A549 (cell line): ENCODE measurements around the gene OVOL1. TPM values are rescaled to one million over a fixed set of nuclear protein-coding genes. Genes with fewer than 3 reads are reported as not detected.
"Not testable (repeated sequence)": the region's sequence is repeated elsewhere in the genome, so short reads cannot be mapped to it uniquely, and the experiment has no call there.

ENCODE experiments used
- ATAC-seq, 2 experiments: fragments of 200-7000 bp in 1 of 2; fragments of >200 bp in 1 of 2; cut with Nextera tagmentation in 1 of 2; cut with Tn5 transposase in 1 of 2; 3 replicates each; pipeline versions ENCODE4 v1.8.0 to v1.9.1; 2018 to 2020; ENCODE audit warnings: mild to moderate bottlenecking in 1 of 2, moderate library complexity in 1 of 2
- CTCF ChIA-PET: fragments of 300-600 bp; sonication (Branson Sonifier 250); formaldehyde crosslinking; extraction: SDS; loops from one replicate; lab custom pipeline; 2021; ENCODE audit warnings: antibody characterized with exemption, inconsistent platforms; lab: Yijun Ruan, JAX
- POLR2A ChIA-PET: fragments of 350-600 bp; formaldehyde crosslinking; extraction: SDS; loops from one replicate; lab custom pipeline; 2021; ENCODE audit warnings: antibody characterized with exemption, inconsistent platforms; lab: Yijun Ruan, JAX
- DNase-seq, 2 experiments: peaks; one replicate each; pipeline versions ENCODE4 v3.0.0 to v3.0.0-alpha.2; 2011 to 2016; ENCODE audit warnings: low read depth in 1 of 2, low spot score in 1 of 2
- FAIRE-seq: peaks from 2 replicates; lab custom pipeline; 2011; peaks lifted over from hg19 to GRCh38; lab: Jason Lieb, UNC
- H3K27ac ChIP-seq, 2 experiments: fragments of >200 bp; sonication (Bioruptor Twin); formaldehyde crosslinking; 3 replicates each; pipeline ENCODE4 v1.5.1; 2016 to 2017
- H3K4me1 ChIP-seq: fragments of >200 bp; sonication (Bioruptor Twin); formaldehyde crosslinking; 3 replicates; pipeline ENCODE4 v1.6.1; 2016
- H3K4me2 ChIP-seq: fragments of >200 bp; sonication (Bioruptor Twin); formaldehyde crosslinking; 3 replicates; pipeline ENCODE4 v1.6.1; 2016
- H3K4me3 ChIP-seq: fragments of >200 bp; sonication (Bioruptor Twin); formaldehyde crosslinking; 3 replicates; pipeline ENCODE4 v1.5.1; 2016
- H3K9me3 ChIP-seq: fragments of >200 bp; sonication (Bioruptor Twin); formaldehyde crosslinking; 3 replicates; pipeline ENCODE4 v1.6.1; 2016
- BHLHE40 ChIP-seq: IDR thresholded peaks from 2 replicates; pipeline ENCODE4 v1.6.1; 2012; ENCODE audit warnings: low read depth, low read length, inconsistent platforms
- CBX8 ChIP-seq: fragments of 200-600 bp; sonication (generic); IDR thresholded peaks from 2 replicates; pipeline ENCODE4 v1.6.1; 2016
- CHD4 ChIP-seq: fragments of 200-600 bp; sonication (generic); IDR thresholded peaks from 2 replicates; pipeline ENCODE4 v1.6.1; 2016; ENCODE audit warnings: antibody characterized with exemption, mild to moderate bottlenecking, borderline replicate concordance
- EP300 ChIP-seq, 2 experiments: fragments of >200 bp; sonication (Bioruptor Twin); formaldehyde crosslinking; IDR thresholded peaks; 2 replicates in 1 of 2; 3 replicates in 1 of 2; pipeline ENCODE4 v1.6.1; 2016 to 2017
- HEYL ChIP-seq: fragments of 250-450 bp; sonication (Bioruptor Pico); IDR thresholded peaks from 2 replicates; pipeline ENCODE4 v1.8.0; 2021; ENCODE audit warnings: mild to moderate bottlenecking, moderate library complexity
- HOXA7 ChIP-seq: fragments of 250-450 bp; sonication (Bioruptor Pico); IDR thresholded peaks from 2 replicates; pipeline ENCODE4 v1.5.0; 2020; ENCODE audit warnings: mild to moderate bottlenecking, moderate library complexity
- JUN ChIP-seq, 2 experiments: fragments of >200 bp; sonication (Bioruptor Twin); formaldehyde crosslinking; IDR thresholded peaks; 2 replicates in 1 of 2; 3 replicates in 1 of 2; pipeline ENCODE4 v1.6.1; 2016 to 2017
- KDM5A ChIP-seq: fragments of 200-600 bp; sonication (generic); IDR thresholded peaks from 2 replicates; pipeline ENCODE4 v1.6.1; 2016; ENCODE audit warnings: antibody characterized with exemption, mild to moderate bottlenecking
- MAFK ChIP-seq: fragments of 450-650 bp; IDR thresholded peaks from 2 replicates; pipeline ENCODE4 v1.6.1; 2014; ENCODE audit not compliant: partially characterized antibody
- NR3C1 ChIP-seq: fragments of >200 bp; sonication (Bioruptor Twin); formaldehyde crosslinking; IDR thresholded peaks from 3 replicates; pipeline ENCODE4 v1.6.1; 2017
- POLR2AphosphoS2 ChIP-seq: conservative IDR thresholded peaks from 2 replicates; pipeline ENCODE4 v1.6.1; 2012; ENCODE audit warnings: low read length, improper control_type of control experiment, inconsistent platforms
- RAD21 ChIP-seq, 2 experiments: fragments of >200 bp in 1 of 2; sonication (Bioruptor Twin) in 1 of 2; formaldehyde crosslinking in 1 of 2; IDR thresholded peaks in 1 of 2; conservative IDR thresholded peaks in 1 of 2; 2 replicates in 1 of 2; 3 replicates in 1 of 2; pipeline ENCODE4 v1.6.1; 2012 to 2018; ENCODE audit warnings: inconsistent platforms in 1 of 2
- RARB ChIP-seq: fragments of 250-450 bp; sonication (Bioruptor Pico); IDR thresholded peaks from 2 replicates; pipeline ENCODE4 v1.8.0; 2021; ENCODE audit warnings: mild to moderate bottlenecking, moderate library complexity
- SMC3 ChIP-seq: fragments of >200 bp; sonication (Bioruptor Twin); formaldehyde crosslinking; IDR thresholded peaks from 3 replicates; pipeline ENCODE4 v1.6.1; 2018; ENCODE audit warnings: inconsistent platforms
- SREBF2 ChIP-seq: fragments of 450-650 bp; IDR thresholded peaks from 2 replicates; pipeline ENCODE4 v1.6.1; 2014; ENCODE audit warnings: mild to moderate bottlenecking, moderate library complexity
- TP53 ChIP-seq: fragments of 250-450 bp; sonication (Bioruptor Pico); IDR thresholded peaks from 2 replicates; pipeline ENCODE4 v1.5.0; 2021; ENCODE audit warnings: mild to moderate bottlenecking, moderate library complexity
- WGBS: methylation state at CpG from one replicate; pipeline ENCODE4 v1.1.6; 2017; ENCODE audit errors: missing lambda C conversion rate; 5-methylcytosine and 5-hydroxymethylcytosine counted together
- polyA plus RNA-seq, 4 experiments: library from polyadenylated mRNA; depleted of rRNA in 3 of 4; stranded (reverse); fragments of >200 nt; fragmentation: RNase III in 1 of 4; extraction: RNeasy Plus Mini Kit Qiagen cat#74134 plus additional on column Dnase treatment in 1 of 4; gene quantifications; 2 replicates in 3 of 4; 3 replicates in 1 of 4; pipeline ENCODE4 v1.2.3, GENCODE V29; 2011 to 2017
- TF ChIP-seq, protein P1 (sequence below): fragments of >200 bp; sonication (Bioruptor Twin); formaldehyde crosslinking; IDR thresholded peaks from 3 replicates; pipeline ENCODE4 v1.6.1; 2016

OVOL1 gene
- polyA plus RNA-seq, 2 of the 4 experiments (the other 2 are of a cell fraction): not detected

GRCh38 chr11:65766535-65766934, 20.3 kb upstream of the OVOL1 start:
- DNase-seq (no peak), ATAC-seq (no peak)
- POLR2A ChIA-PET: no interaction called here
- no peak overlapping the region for H3K27ac ChIP-seq
- no peak overlapping the region for H3K4me2 ChIP-seq
- peaks cover 9% of the 10 kb centered on the region; the same call in 2 of the 3 replicates for H3K4me1 ChIP-seq
- 64% methylated on average over 7 of the region's 7 CpGs for WGBS
- H3K9me3 ChIP-seq: 0 out of 3 replicates have a peak, but pooled peaks cover 3% of the 10 kb centered on the region
- TF ChIP-seq MAFK: peak; percentile 15
- no peak for TF ChIP-seq EP300 (IDR thresholded peaks at IDR 0.05)
- TF ChIP-seq, all 56 proteins: peak for 1
- H3K4me3 ChIP-seq: no peak overlapping the region
- CTCF ChIA-PET: interaction anchor here (0.8 to 2.6 kb wide), 5 partner anchors 13 to 93 kb away, joined by 3 to 18 read pairs (median 3); partner anchors contain the start of genes AP5B1 and MUS81
- FAIRE-seq: no peak

DNA sequence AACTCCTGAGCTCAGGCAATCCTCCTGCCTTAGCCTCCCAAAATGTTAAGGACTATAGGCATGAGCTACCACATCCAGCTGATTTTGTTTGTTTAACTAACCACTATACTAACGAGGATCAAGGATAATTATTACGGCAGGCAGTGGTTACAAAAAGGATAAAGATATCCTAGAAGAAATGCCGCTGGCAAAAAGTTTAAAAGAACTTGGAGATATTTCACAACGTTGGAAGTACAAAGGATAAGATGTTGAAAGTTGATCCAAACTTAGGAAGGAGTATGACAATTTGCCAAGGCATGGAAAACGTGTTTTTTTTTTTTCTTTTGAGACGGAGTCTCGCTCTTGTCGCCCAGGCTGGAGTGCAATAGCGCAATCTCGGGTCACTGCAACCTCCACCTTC, 19.5 kb upstream of the OVOL1 start:
- FAIRE-seq: no peak
- POLR2A ChIA-PET: no interaction called here
- H3K9me3 ChIP-seq: 0 out of 3 replicates have a peak, but pooled peaks cover 3% of the 10 kb centered on the region
- ATAC-seq: no peak
- H3K27ac ChIP-seq: no peak overlapping the region
- no peak for DNase-seq
- H3K4me2 ChIP-seq: no peak overlapping the region
- 86% methylated on average over 10 of the region's 10 CpGs for WGBS
- H3K4me1 ChIP-seq: peaks cover 9% of the 10 kb centered on the region; the same call in 2 of the 3 replicates
- H3K4me3 ChIP-seq: no peak overlapping the region
- CTCF ChIA-PET: interaction anchor here (0.7 to 2.6 kb wide), 5 partner anchors 12 to 51 kb away, joined by 3 to 18 read pairs (median 3); partner anchors contain the start of gene AP5B1
- TF ChIP-seq HEYL (CRISPR knock-in tag): no peak
- TF ChIP-seq, protein P1, sequence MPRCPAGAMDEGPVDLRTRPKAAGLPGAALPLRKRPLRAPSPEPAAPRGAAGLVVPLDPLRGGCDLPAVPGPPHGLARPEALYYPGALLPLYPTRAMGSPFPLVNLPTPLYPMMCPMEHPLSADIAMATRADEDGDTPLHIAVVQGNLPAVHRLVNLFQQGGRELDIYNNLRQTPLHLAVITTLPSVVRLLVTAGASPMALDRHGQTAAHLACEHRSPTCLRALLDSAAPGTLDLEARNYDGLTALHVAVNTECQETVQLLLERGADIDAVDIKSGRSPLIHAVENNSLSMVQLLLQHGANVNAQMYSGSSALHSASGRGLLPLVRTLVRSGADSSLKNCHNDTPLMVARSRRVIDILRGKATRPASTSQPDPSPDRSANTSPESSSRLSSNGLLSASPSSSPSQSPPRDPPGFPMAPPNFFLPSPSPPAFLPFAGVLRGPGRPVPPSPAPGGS: no peak
- no peak for TF ChIP-seq KDM5A
- no peak for TF ChIP-seq SMC3
- TF ChIP-seq, all 56 proteins: peak for 0

DNA sequence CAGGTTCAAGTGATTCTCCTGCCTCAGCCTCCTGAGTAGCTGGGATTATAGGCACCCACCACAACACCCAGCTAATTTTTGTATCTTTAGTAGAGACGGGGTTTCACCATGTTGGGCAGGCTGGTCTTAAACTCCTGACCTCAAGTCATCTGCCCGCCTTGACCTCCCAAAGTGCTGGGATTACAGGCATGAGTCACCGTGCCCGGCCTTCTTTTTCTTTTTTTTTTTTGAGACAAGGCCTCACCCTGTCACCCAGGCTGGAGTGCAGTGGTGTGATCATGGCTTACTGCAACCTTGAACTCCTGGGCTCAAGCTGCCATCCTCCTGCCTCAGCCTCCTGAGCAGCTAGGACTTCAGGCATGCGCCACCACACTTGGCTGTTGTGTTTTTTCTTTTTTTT, 19.1 kb upstream of the OVOL1 start:
- H3K27ac ChIP-seq, H3K4me1 ChIP-seq, H3K4me2 ChIP-seq, ATAC-seq, DNase-seq, H3K4me3 ChIP-seq, POLR2A ChIA-PET, H3K9me3 ChIP-seq, FAIRE-seq: not testable (repeated sequence)
- 67% methylated on average over 5 of the region's 5 CpGs for WGBS
- CTCF ChIA-PET: interaction anchor here (0.7 to 2.6 kb wide), 4 partner anchors 12 to 51 kb away, joined by 3 to 18 read pairs (median 4); partner anchors contain the start of gene AP5B1

DNA sequence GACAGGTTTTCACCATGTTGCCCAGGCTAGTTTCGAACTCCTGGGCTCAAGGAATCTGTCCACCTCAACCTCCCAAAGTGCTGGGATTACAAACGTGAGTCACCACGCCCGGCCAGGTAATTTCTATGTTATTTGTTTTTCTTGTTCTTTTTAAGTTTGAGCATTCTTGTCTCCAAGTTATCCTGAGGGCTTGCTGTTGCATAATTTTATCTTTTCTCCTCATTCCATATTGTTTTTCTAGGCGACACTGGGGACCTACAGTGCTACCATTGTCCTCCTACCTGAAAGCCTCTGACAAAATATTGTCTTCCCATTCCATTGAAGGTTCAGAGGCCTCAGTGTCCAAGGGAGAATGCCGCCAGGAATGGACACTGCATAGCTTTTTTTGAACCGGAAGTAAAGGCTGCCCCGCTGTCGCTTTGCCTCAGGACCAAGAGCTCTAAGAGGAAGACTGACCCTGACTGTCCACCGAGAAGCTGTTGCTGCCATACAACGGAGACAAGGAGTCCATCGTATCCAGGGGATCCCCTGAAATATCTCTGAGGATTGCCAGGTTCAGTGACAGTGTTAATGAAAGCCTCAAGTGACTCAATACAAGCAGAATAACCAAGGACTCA, 15.8 kb upstream of the OVOL1 start:
- CTCF ChIA-PET: interaction anchor here (0.6 to 3.2 kb wide), 10 partner anchors 9 to 223 kb away, joined by 3 to 46 read pairs (median 6); partner anchors contain the start of genes AP5B1, KAT5 and RNASEH2C
- Histone ChIP-seq H3K4me1 (no peaks in the 10 kb centered on the region), H3K27ac (no peak overlapping the region), H3K4me2 (no peak overlapping the region), H3K4me3 (no peak overlapping the region), H3K9me3 (0 out of 3 replicates have a peak, but pooled peaks cover 3% of the 10 kb centered on the region)
- POLR2A ChIA-PET: interaction anchor here (1.0 kb wide), 1 partner anchor 59 kb away, joined by 3 read pairs; the partner anchor contains the start of gene KAT5
- FAIRE-seq (no peak), ATAC-seq (no peak), DNase-seq (no peak)
- no peak for TF ChIP-seq RAD21 (conservative IDR thresholded peaks at IDR 0.05 in 1 of 2, IDR thresholded peaks at IDR 0.05 in 1 of 2)
- no peak for TF ChIP-seq POLR2AphosphoS2
- no peak for TF ChIP-seq HOXA7
- no peak for TF ChIP-seq RARB (CRISPR knock-in tag)
- no peak for TF ChIP-seq BHLHE40
- TF ChIP-seq NR3C1: no peak
- no peak for TF ChIP-seq SREBF2
- TF ChIP-seq TP53 (CRISPR knock-in tag): no peak
- no peak for TF ChIP-seq CHD4
- TF ChIP-seq CBX8: no peak
- no peak for TF ChIP-seq JUN (IDR thresholded peaks at IDR 0.05)
- TF ChIP-seq SMC3: no peak
- WGBS: 79% methylated on average over 12 of the region's 12 CpGs
